Natural killer cell (primary cell): ENCODE results near the gene EXO1. TPM values are rescaled to one million over a fixed set of nuclear protein-coding genes. Genes with fewer than 3 reads are reported as not detected.

Source experiments
- ATAC-seq, 3 donors: fragments of 150-1000 bp in 2 of 3; fragments of 200-7000 bp in 1 of 3; cut with Tn5 transposase; 1 replicate in 1 of 3; 2 replicates in 2 of 3; pipeline ENCODE4 v1.10.0; 2021; ENCODE audit warnings: mild to moderate bottlenecking in 2 of 3, moderate library complexity in 2 of 3
- DNase-seq, 2 donors: peaks; one replicate each; pipeline versions ENCODE4 v3.0.0 to v3.0.0-alpha.2; 2013 to 2021; ENCODE audit warnings: mixed read lengths in 1 of 2
- H3K27ac ChIP-seq: one replicate; pipeline ENCODE4 v1.5.1; 2013; ENCODE audit warnings: mild to moderate bottlenecking, low read length
- H3K27me3 ChIP-seq: one replicate; pipeline ENCODE4 v1.6.1; 2013; ENCODE audit warnings: low read length; ENCODE audit not compliant: control insufficient read depth, insufficient read depth
- H3K36me3 ChIP-seq: one replicate; pipeline ENCODE4 v1.6.1; 2013; ENCODE audit warnings: low read length; ENCODE audit not compliant: control insufficient read depth, insufficient read depth
- H3K4me1 ChIP-seq: one replicate; pipeline ENCODE4 v1.6.1; 2013; ENCODE audit warnings: low read length; ENCODE audit not compliant: control insufficient read depth, insufficient read depth
- H3K4me3 ChIP-seq: one replicate; pipeline ENCODE4 v1.5.1; 2013; ENCODE audit warnings: low read length
- H3K9me3 ChIP-seq: one replicate; pipeline ENCODE4 v1.6.1; 2013; ENCODE audit warnings: low read length; ENCODE audit not compliant: control insufficient read depth, insufficient read depth
- H3K27ac Mint-ChIP-seq, 2 donors: one replicate each; pipeline ENCODE4 v1.8.0; 2022; ENCODE audit warnings: mild to moderate bottlenecking in 2 of 2, mixed read lengths in 2 of 2, moderate library complexity in 1 of 2
- H3K27me3 Mint-ChIP-seq, 2 donors: one replicate each; pipeline ENCODE4 v1.8.0; 2022; ENCODE audit warnings: low read depth in 2 of 2, mixed read lengths in 2 of 2
- H3K36me3 Mint-ChIP-seq: one replicate; pipeline ENCODE4 v1.8.0; 2022; ENCODE audit warnings: mixed read lengths
- H3K4me1 Mint-ChIP-seq, 2 donors: one replicate each; pipeline ENCODE4 v1.8.0; 2022; ENCODE audit warnings: mixed read lengths in 2 of 2
- H3K4me3 Mint-ChIP-seq: one replicate; pipeline ENCODE4 v1.8.0; 2022; ENCODE audit warnings: mild to moderate bottlenecking, moderate library complexity, mixed read lengths
- H3K9me3 Mint-ChIP-seq, 2 donors: one replicate each; pipeline ENCODE4 v1.8.0; 2022; ENCODE audit warnings: mixed read lengths in 2 of 2
- WGBS: methylation state at CpG from one replicate; pipeline ENCODE4 v1.1.7; 2013; ENCODE audit warnings: missing lambda C conversion rate; ENCODE audit not compliant: insufficient coverage; 5-methylcytosine and 5-hydroxymethylcytosine counted together
- intact Hi-C: fragments of 100-400 bp; cut with micrococcal nuclease; formaldehyde crosslinking; loops from one replicate; pipeline ENCODE4 v1.14.2; 2022
- total RNA-seq, 4 donors: library from RNA; stranded (reverse); fragments of 120-200 nt in 1 of 4; gene quantifications; one replicate each; pipeline versions ENCODE4 v1.2.3 to v1.2.4, GENCODE V29; 2013 to 2022
- TF ChIP-seq, protein P1 (sequence below): fragments of 200-600 bp; IDR thresholded peaks from one replicate; pipeline ENCODE4 v1.8.0; 2022; ENCODE audit warnings: antibody characterized with exemption

The EXO1 gene
- total RNA-seq, 3 donors from 2014 or later (not counting 1 experiment from before 2014, with no cell fraction given) = 1.6 to 2.7 (median 1.7) TPM

DNA sequence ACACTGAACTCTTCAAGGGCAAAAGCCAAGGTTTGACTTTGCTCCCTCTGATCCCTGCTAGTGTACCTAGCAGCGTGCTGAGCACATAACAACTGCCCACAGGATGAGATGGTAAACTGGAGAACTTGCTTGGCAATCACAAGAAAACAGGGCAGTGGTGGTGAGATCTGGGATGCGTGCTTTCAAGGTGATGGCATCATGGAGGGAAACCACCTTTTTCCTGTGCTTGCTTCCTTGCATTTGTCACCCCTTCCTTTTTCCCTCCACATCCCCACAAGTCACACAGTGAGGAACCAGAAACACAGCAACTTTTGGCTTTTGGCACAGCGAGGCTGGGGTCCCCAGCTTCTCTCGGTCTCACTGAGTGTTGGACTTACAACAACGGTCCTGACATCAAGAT lies 78.1 kb downstream of the EXO1 start:
- Mint-ChIP-seq H3K9me3 (no peaks in the 10 kb centered on the region), H3K36me3 (no peaks in the 10 kb centered on the region), H3K4me1 (peaks cover 0 to 2% of the 10 kb centered on the region in 2 donors), H3K27ac (no peak overlapping the region), H3K27me3 (peaks cover 0 to 3% of the 10 kb centered on the region in 2 donors), H3K4me3 (no peak overlapping the region)
- Histone ChIP-seq H3K27me3 (no peaks in the 10 kb centered on the region), H3K36me3 (no peaks in the 10 kb centered on the region), H3K9me3 (no peaks in the 10 kb centered on the region), H3K4me1 (no peaks in the 10 kb centered on the region), H3K4me3 (no peak overlapping the region), H3K27ac (no peak overlapping the region)
- TF ChIP-seq, protein P1, sequence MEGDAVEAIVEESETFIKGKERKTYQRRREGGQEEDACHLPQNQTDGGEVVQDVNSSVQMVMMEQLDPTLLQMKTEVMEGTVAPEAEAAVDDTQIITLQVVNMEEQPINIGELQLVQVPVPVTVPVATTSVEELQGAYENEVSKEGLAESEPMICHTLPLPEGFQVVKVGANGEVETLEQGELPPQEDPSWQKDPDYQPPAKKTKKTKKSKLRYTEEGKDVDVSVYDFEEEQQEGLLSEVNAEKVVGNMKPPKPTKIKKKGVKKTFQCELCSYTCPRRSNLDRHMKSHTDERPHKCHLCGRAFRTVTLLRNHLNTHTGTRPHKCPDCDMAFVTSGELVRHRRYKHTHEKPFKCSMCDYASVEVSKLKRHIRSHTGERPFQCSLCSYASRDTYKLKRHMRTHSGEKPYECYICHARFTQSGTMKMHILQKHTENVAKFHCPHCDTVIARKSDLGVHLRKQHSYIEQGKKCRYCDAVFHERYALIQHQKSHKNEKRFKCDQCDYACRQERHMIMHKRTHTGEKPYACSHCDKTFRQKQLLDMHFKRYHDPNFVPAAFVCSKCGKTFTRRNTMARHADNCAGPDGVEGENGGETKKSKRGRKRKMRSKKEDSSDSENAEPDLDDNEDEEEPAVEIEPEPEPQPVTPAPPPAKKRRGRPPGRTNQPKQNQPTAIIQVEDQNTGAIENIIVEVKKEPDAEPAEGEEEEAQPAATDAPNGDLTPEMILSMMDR = no peak
- WGBS = 57% methylated on average over 5 of the region's 5 CpGs
- intact Hi-C loops = no loop called here
- no peak for ATAC-seq
- DNase-seq = no peak

DNA sequence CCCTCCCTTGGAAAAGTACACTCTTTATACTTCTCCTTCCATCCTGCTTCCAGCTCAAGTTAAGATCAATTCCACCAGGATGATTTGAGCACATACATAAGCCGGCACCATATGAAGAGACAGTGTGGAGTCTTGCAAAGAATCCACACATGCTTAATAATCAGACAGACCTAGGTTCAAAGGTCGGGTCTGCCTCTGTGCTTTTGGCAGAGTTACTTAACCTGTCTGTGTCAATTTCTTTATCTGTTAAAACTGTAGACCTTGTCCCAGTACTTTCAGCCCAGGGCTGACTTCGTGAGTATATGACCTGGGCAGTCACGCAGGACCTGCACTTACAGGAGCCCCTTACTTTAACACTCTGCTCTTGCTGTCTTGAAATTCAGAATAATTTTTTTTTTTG lies 79.3 kb downstream of the EXO1 start:
- Histone ChIP-seq H3K4me1 (no peaks in the 10 kb centered on the region), H3K36me3 (no peaks in the 10 kb centered on the region), H3K4me3 (no peak overlapping the region), H3K27ac (no peak overlapping the region), H3K9me3 (no peaks in the 10 kb centered on the region), H3K27me3 (no peaks in the 10 kb centered on the region)
- peaks cover 0 to 3% of the 10 kb centered on the region in 2 donors for H3K27me3 Mint-ChIP-seq
- H3K36me3 Mint-ChIP-seq = no peaks in the 10 kb centered on the region
- DNase-seq (no peak), ATAC-seq (no peak)
- TF ChIP-seq, protein P1 = no peak
- H3K4me1 Mint-ChIP-seq = no peaks in the 10 kb centered on the region
- no peaks in the 10 kb centered on the region for H3K9me3 Mint-ChIP-seq
- 67% methylated on average over 4 of the region's 4 CpGs for WGBS
- intact Hi-C loops = no loop called here
- no peak overlapping the region for H3K4me3 Mint-ChIP-seq
- no peak overlapping the region for H3K27ac Mint-ChIP-seq

DNA sequence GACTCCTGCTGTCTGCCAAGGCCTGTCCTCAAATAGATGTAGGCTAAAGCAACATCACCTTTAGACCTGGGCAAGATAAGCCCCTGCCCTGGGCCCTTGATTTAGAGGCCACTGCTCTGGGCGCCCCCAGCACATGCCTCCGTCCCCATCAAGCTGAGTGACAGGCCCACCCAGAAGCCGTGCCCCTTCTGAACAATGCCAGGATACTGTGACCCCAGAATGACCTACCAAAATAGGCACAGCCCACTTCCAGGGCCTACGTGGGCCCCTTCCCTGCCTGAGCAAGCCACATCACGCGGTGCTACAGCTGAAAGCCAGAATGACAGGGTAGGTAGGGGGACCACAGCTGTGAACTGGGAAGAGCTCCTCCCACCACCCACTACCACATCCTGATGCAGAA lies 84.8 kb downstream of the EXO1 start:
- intact Hi-C loops = no loop called here
- no peaks in the 10 kb centered on the region for H3K36me3 Mint-ChIP-seq
- no peaks in the 10 kb centered on the region for H3K36me3 ChIP-seq
- H3K4me1 Mint-ChIP-seq = no peaks in the 10 kb centered on the region
- H3K4me3 Mint-ChIP-seq = no peak overlapping the region
- no peaks in the 10 kb centered on the region for H3K4me1 ChIP-seq
- no peak overlapping the region for H3K27ac ChIP-seq
- H3K9me3 Mint-ChIP-seq = no peaks in the 10 kb centered on the region
- ATAC-seq = no peak
- TF ChIP-seq, protein P1 = no peak
- DNase-seq = no peak
- H3K27ac Mint-ChIP-seq = no peak overlapping the region
- no peaks in the 10 kb centered on the region for H3K9me3 ChIP-seq
- H3K27me3 ChIP-seq = no peaks in the 10 kb centered on the region
- peaks cover 3 to 17% of the 10 kb centered on the region in 2 donors for H3K27me3 Mint-ChIP-seq
- no peak overlapping the region for H3K4me3 ChIP-seq
- WGBS = 64% methylated on average over 6 of the region's 6 CpGs

DNA sequence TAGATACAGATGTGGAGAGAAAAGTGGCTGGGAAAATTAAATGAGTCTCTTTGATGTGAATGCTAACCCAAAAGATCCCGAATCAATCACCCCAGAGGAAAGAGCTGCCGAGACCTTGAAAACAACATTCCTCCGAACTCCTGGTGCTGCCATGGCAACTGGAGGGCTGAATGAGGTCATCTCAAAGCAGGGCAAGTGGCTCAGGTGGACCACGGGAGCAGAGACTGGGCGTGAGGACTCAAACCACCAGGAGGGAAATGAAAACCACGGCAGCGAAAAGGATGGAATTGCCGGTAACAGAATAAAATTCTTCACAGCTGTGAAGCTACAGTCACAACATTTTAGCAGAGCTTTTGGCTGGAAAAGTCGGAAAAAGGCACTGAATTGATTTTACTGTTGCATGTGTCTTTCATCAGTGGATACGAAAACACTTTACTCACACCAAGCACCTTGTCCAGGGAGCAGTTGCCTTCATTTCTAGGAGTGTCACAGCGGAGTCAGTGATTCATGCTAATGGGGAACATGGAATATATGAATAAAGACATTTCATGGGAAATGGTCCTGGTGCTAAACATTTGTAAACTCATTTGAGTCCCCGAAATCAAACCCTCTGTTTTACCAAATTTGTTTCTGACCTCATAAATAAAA lies 86.3 kb downstream of the EXO1 start:
- no peaks in the 10 kb centered on the region for H3K36me3 Mint-ChIP-seq
- H3K4me3 Mint-ChIP-seq = no peak overlapping the region
- no peak overlapping the region for H3K27ac Mint-ChIP-seq
- H3K36me3 ChIP-seq = no peaks in the 10 kb centered on the region
- H3K27me3 ChIP-seq = no peaks in the 10 kb centered on the region
- H3K4me1 ChIP-seq = no peaks in the 10 kb centered on the region
- 54% methylated on average over 12 of the region's 12 CpGs for WGBS
- no peak for ATAC-seq
- no peak overlapping the region for H3K27ac ChIP-seq
- TF ChIP-seq, protein P1 = no peak
- H3K4me1 Mint-ChIP-seq = no peaks in the 10 kb centered on the region
- intact Hi-C loops = no loop called here
- H3K9me3 ChIP-seq = no peaks in the 10 kb centered on the region
- H3K9me3 Mint-ChIP-seq = no peaks in the 10 kb centered on the region
- DNase-seq = no peak
- no peak overlapping the region for H3K4me3 ChIP-seq
- H3K27me3 Mint-ChIP-seq = peaks cover 6 to 17% of the 10 kb centered on the region in 2 donors
